CD4-positive, alpha-beta memory T cell (primary cell): ENCODE results near the gene SRPK2. TPM values are rescaled to one million over a fixed set of nuclear protein-coding genes. Genes with fewer than 3 reads are reported as not detected.
A peak's percentile ranks its signal among the peaks of the same experiment; 100 is the strongest.

ENCODE experiments used
- CTCF ChIA-PET: fragments of 350-600 bp; sonication (Branson Sonifier 250); formaldehyde crosslinking; loops from one replicate; lab custom pipeline; 2021; ENCODE audit warnings: inconsistent platforms; ENCODE audit not compliant: partially characterized antibody; lab: Charles Lee
- POLR2A ChIA-PET: fragments of 350-600 bp; sonication (Branson Sonifier 250); formaldehyde crosslinking; loops from one replicate; lab custom pipeline; 2021; ENCODE audit not compliant: partially characterized antibody; lab: Charles Lee
- DNase-seq, 5 donors: peaks; one replicate each; pipeline versions ENCODE4 v3.0.0 to v3.0.0-alpha.2; 2020 to 2022; ENCODE audit warnings: mixed read lengths in 1 of 5
- H3K27ac ChIP-seq: one replicate; pipeline ENCODE4 v1.7.0; 2013; ENCODE audit warnings: low read depth, low read length
- H3K27me3 ChIP-seq: 2 replicates; pipeline ENCODE4 v1.7.0; 2013; ENCODE audit warnings: mild to moderate bottlenecking, low read length, moderate library complexity; ENCODE audit not compliant: insufficient read depth
- H3K36me3 ChIP-seq: 2 replicates; pipeline ENCODE4 v1.7.0; 2013; ENCODE audit warnings: mild to moderate bottlenecking, low read length, moderate library complexity; ENCODE audit not compliant: insufficient read depth
- H3K4me1 ChIP-seq: 2 replicates; pipeline ENCODE4 v1.7.0; 2013; ENCODE audit warnings: mild to moderate bottlenecking, low read length, moderate library complexity; ENCODE audit not compliant: insufficient read depth
- H3K4me3 ChIP-seq, 2 donors: one replicate each; pipeline ENCODE4 v1.7.0; 2013; ENCODE audit warnings: low read length in 2 of 2, mild to moderate bottlenecking in 1 of 2
- H3K9me3 ChIP-seq, 2 donors: one replicate each; pipeline ENCODE4 v1.7.0; 2013; ENCODE audit warnings: low read length in 2 of 2, control low read depth in 1 of 2; ENCODE audit not compliant: control insufficient read depth in 1 of 2
- H3K27ac Mint-ChIP-seq, 7 donors: one replicate each; pipeline ENCODE4 v1.8.0; 2020 to 2021; ENCODE audit warnings: mixed read lengths in 7 of 7, mild to moderate bottlenecking in 6 of 7, inconsistent platforms in 3 of 7, moderate library complexity in 3 of 7
- H3K27me3 Mint-ChIP-seq, 2 donors: one replicate each; pipeline ENCODE4 v1.8.0; 2020 to 2021; ENCODE audit warnings: mixed read lengths in 2 of 2
- H3K36me3 Mint-ChIP-seq, 2 donors: one replicate each; pipeline ENCODE4 v1.8.0; 2020 to 2021; ENCODE audit warnings: mixed read lengths in 2 of 2, inconsistent platforms in 1 of 2, mild to moderate bottlenecking in 1 of 2
- H3K4me1 Mint-ChIP-seq, 4 donors: one replicate each; pipeline ENCODE4 v1.8.0; 2020 to 2021; ENCODE audit warnings: mixed read lengths in 4 of 4, mild to moderate bottlenecking in 1 of 4
- H3K4me3 Mint-ChIP-seq, 8 donors: one replicate each; pipeline ENCODE4 v1.8.0; 2020 to 2021; ENCODE audit warnings: mixed read lengths in 8 of 8, mild to moderate bottlenecking in 7 of 8, moderate library complexity in 6 of 8, inconsistent platforms in 3 of 8
- H3K9me3 Mint-ChIP-seq, 8 donors: one replicate each; pipeline ENCODE4 v1.8.0; 2020 to 2021; ENCODE audit warnings: mixed read lengths in 8 of 8, mild to moderate bottlenecking in 5 of 8, inconsistent platforms in 3 of 8, moderate library complexity in 1 of 8
- intact Hi-C: fragments of 100-400 bp; cut with micrococcal nuclease; formaldehyde crosslinking; loops from one replicate; pipeline ENCODE4 v1.15.1; 2023
- polyA plus RNA-seq, 2 donors: library from polyadenylated mRNA; unstranded; fragments of 300-500 nt; fragmentation: Illumina TruSeq; gene quantifications; one replicate each; pipeline ENCODE4 v1.2.3, GENCODE V29; 2021
- total RNA-seq, 2 experiments: library from RNA; stranded (reverse); gene quantifications; one replicate each; pipeline ENCODE4 v1.2.3, GENCODE V29; 2021

SRPK2 gene
- total and polyA plus RNA-seq, 4 experiments from 2014 or later, result 36.0 to 55.2 (median 51.7) TPM

DNA sequence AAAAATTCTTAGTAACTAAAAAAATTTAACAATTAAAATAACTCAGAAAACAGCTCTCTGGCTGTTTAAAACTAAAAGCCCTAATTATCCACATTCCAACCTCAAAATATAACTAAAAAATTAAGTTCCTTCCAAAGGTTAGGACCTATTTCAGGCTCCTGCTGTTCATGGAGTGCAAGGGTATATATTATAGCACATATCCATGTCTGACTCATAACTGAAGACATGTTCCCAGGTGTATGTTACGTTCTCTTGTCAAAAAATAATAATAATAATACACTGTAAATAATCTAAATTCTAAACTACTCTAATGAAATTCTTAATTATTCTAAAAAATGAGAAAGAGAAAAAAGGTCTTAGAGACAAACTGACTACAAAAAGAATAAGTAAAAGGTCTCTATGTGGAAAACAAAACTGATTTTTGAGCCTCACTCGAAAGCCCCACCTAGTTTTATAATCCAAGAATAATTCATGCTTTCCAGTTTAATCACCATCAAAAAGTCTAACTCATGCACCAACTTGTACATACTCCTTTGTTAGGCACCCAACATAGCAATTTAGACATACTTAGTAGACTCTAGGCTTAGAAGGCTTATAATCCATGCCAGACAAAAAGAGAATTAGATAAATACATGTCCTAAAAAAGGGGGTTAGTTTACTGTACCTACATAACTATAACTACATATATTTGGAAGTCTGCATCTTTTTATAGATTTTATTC is 203.3 kb downstream of the SRPK2 start:
- H3K36me3 ChIP-seq, result no peaks in the 10 kb centered on the region
- H3K27ac ChIP-seq, result no peak overlapping the region
- Mint-ChIP-seq H3K4me3 (no peak overlapping the region), H3K9me3 (peaks cover 0 to 4% (median 0%) of the 10 kb centered on the region in 8 donors), H3K27me3 (no peaks in the 10 kb centered on the region), H3K27ac (no peak overlapping the region), H3K36me3 (peaks cover 7 to 22% of the 10 kb centered on the region in 2 donors), H3K4me1 (peaks cover 19 to 37% (median 27%) of the 10 kb centered on the region in 4 donors)
- no peaks in the 10 kb centered on the region for H3K9me3 ChIP-seq
- POLR2A ChIA-PET, result no interaction called here
- H3K4me3 ChIP-seq, result no peak overlapping the region
- CTCF ChIA-PET, result no interaction called here
- no peaks in the 10 kb centered on the region for H3K4me1 ChIP-seq
- DNase-seq, result no peak
- intact Hi-C loops, result no loop called here
- no peaks in the 10 kb centered on the region for H3K27me3 ChIP-seq

DNA sequence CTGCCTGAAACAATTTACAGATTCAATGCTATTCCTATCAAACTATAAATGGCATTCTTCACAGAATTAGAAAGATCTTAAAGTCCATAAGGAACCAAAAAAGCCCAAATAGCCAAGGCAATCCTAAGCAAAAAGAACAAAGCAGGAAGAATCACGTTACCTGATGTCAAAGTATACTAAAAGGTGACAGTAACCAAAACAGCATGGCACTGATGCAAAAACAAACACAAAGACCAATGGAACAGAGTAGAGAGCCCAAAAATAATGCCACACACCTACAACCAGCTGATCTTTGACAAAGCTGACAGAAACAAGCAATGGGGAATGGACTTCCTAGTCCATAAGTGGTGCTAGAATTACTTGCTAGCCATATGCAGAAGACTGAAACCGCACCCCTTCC is 208.7 kb downstream of the SRPK2 start:
- H3K4me1 Mint-ChIP-seq, result peaks cover 8 to 27% (median 15%) of the 10 kb centered on the region in 4 donors
- CTCF ChIA-PET, result no interaction called here
- no peak overlapping the region for H3K27ac Mint-ChIP-seq
- peaks cover 5 to 15% of the 10 kb centered on the region in 2 donors for H3K36me3 Mint-ChIP-seq
- no peak overlapping the region for H3K27ac ChIP-seq
- peaks cover 0 to 6% (median 2%) of the 10 kb centered on the region in 8 donors for H3K9me3 Mint-ChIP-seq
- H3K4me3 ChIP-seq, result no peak overlapping the region
- no peaks in the 10 kb centered on the region for H3K9me3 ChIP-seq
- no peaks in the 10 kb centered on the region for H3K27me3 ChIP-seq
- no peak for DNase-seq
- H3K36me3 ChIP-seq, result no peaks in the 10 kb centered on the region
- no peak overlapping the region for H3K4me3 Mint-ChIP-seq
- no peaks in the 10 kb centered on the region for H3K27me3 Mint-ChIP-seq
- intact Hi-C loops, result no loop called here
- POLR2A ChIA-PET, result no interaction called here
- no peaks in the 10 kb centered on the region for H3K4me1 ChIP-seq

DNA sequence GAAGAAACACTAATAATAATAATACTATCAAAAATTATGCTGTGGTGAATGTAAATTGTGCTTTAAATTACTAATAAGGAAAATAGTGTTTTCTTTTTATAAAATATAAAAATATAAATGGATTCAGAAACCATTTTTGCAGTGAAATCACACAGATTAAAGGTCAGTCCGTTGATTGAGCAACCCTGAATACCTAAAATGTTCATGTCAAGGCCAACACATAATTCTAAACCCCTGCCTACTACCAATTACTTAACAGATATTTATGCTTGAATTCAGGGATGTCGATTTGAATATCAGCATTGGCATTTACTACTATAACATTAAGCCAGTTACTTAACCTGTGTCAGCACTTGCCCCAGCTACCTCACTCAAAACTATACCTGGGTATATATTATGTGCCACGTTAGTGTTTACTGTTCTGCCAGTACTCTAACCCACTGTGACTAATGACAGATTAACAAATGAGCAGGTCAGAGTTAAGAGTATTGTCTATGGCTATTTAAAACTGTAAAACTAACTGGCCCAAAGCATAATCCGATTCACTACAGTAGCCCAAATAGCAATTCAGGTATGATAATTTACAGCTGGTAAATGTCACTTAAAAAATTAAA is 209.7 kb downstream of the SRPK2 start:
- H3K4me1 Mint-ChIP-seq, result peaks cover 8 to 30% (median 20%) of the 10 kb centered on the region in 4 donors
- H3K9me3 Mint-ChIP-seq, result peaks cover 0 to 6% (median 2%) of the 10 kb centered on the region in 8 donors
- POLR2A ChIA-PET, result no interaction called here

DNA sequence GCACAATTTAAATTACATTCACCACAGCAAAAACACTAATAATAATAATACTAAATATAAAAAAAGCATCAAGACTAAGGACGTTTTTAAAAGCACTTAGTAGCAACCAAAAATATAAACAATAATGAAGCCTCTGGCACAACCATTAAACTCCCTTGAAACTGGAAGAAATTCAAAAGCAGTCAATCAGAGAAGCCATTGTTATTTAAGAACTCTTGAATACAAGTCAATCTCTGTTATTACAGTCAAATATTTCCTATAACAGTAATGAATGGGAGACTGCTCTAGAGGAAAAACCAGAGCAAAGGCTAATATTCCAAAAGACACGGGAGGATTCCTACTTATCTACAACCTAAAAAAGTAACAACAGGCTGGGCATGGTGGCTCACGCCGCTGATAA is 210.5 kb downstream of the SRPK2 start:
- no peaks in the 10 kb centered on the region for H3K27me3 ChIP-seq
- H3K4me1 ChIP-seq, result no peaks in the 10 kb centered on the region
- H3K9me3 ChIP-seq, result no peaks in the 10 kb centered on the region
- Mint-ChIP-seq H3K9me3 (peaks cover 0 to 6% (median 2%) of the 10 kb centered on the region in 8 donors), H3K4me3 (no peak overlapping the region), H3K27me3 (no peaks in the 10 kb centered on the region), H3K4me1 (peaks cover 11 to 33% (median 24%) of the 10 kb centered on the region in 4 donors), H3K27ac (no peak overlapping the region), H3K36me3 (peaks cover 5 to 15% of the 10 kb centered on the region in 2 donors)
- ChIA-PET POLR2A (no interaction called here), CTCF (no interaction called here)
- H3K4me3 ChIP-seq, result no peak overlapping the region
- no peak overlapping the region for H3K27ac ChIP-seq
- H3K36me3 ChIP-seq, result no peaks in the 10 kb centered on the region
- no peak for DNase-seq
- intact Hi-C loops, result no loop called here

More for the DNA sequence above, 209.7 kb downstream of the SRPK2 start:
- H3K4me3 Mint-ChIP-seq, result no peak overlapping the region
- peaks cover 5 to 15% of the 10 kb centered on the region in 2 donors for H3K36me3 Mint-ChIP-seq
- no peak for DNase-seq
- no peak overlapping the region for H3K27ac Mint-ChIP-seq
- Histone ChIP-seq H3K9me3 (no peaks in the 10 kb centered on the region), H3K4me1 (no peaks in the 10 kb centered on the region), H3K27ac (no peak overlapping the region), H3K27me3 (no peaks in the 10 kb centered on the region), H3K36me3 (no peaks in the 10 kb centered on the region), H3K4me3 (no peak overlapping the region)
- no peaks in the 10 kb centered on the region for H3K27me3 Mint-ChIP-seq
- intact Hi-C loops, result no loop called here
- CTCF ChIA-PET, result no interaction called here

DNA sequence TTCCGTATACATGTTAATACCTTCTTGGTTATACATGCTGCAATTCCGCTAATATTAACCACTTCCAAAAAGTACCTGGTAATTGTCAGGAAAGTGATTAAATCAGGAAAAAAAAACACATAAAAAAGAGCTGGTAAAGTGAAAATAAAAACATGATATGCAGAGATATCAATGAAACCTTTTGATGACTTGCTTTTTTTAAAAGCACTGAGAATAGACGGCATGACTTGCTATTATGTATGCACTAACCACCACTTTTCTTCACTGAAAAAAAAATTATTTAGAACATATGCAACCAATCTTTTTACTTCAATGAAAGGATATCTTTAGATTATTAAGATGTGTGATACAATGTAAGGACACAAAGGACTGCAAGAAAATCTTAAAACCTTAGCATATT is 211.7 kb downstream of the SRPK2 start:
- no peak for DNase-seq
- POLR2A ChIA-PET, result no interaction called here
- Mint-ChIP-seq H3K4me3 (no peak overlapping the region), H3K4me1 (peaks cover 11 to 33% (median 27%) of the 10 kb centered on the region in 4 donors), H3K36me3 (peaks cover 5 to 15% of the 10 kb centered on the region in 2 donors), H3K27ac (no peak overlapping the region), H3K9me3 (peaks cover 0 to 6% (median 2%) of the 10 kb centered on the region in 8 donors), H3K27me3 (no peaks in the 10 kb centered on the region)
- no peak overlapping the region for H3K4me3 ChIP-seq
- CTCF ChIA-PET, result no interaction called here
- no peaks in the 10 kb centered on the region for H3K4me1 ChIP-seq
- no peaks in the 10 kb centered on the region for H3K27me3 ChIP-seq
- intact Hi-C loops, result no loop called here
- H3K9me3 ChIP-seq, result no peaks in the 10 kb centered on the region
- H3K36me3 ChIP-seq, result no peaks in the 10 kb centered on the region
- no peak overlapping the region for H3K27ac ChIP-seq

DNA sequence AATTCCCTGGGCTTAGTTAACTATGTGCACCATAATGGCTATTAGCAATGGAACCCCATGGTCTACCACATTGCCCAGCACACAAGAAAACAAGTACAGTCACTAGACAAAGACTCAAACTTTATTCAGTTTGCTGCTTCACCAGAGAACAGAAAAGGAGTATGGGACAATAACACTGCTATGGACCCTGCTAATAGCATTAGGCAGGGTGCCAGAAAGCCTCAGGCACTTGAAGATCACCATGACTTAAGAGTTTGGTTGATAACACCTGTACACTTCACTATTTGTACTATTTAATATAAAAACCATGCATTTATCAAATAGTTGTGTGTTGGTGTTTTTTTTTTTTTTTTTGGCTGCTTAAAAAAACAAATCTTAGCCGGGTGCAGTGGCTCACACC is 215.1 kb downstream of the SRPK2 start:
- intact Hi-C loops, result no loop called here
- no peaks in the 10 kb centered on the region for H3K36me3 ChIP-seq
- CTCF ChIA-PET, result no interaction called here
- no peak overlapping the region for H3K4me3 ChIP-seq
- Mint-ChIP-seq H3K36me3 (peaks cover 7% of the 10 kb centered on the region in 2 donors), H3K4me3 (no peak overlapping the region), H3K4me1 (peaks cover 10 to 32% (median 18%) of the 10 kb centered on the region in 4 donors), H3K9me3 (no peaks in the 10 kb centered on the region), H3K27me3 (no peaks in the 10 kb centered on the region), H3K27ac (peak overlapping the region in 1 of 7 donors; percentile 43)
- H3K27me3 ChIP-seq, result no peaks in the 10 kb centered on the region
- no peak overlapping the region for H3K27ac ChIP-seq
- H3K9me3 ChIP-seq, result no peaks in the 10 kb centered on the region
- no peak for DNase-seq
- H3K4me1 ChIP-seq, result no peaks in the 10 kb centered on the region
- POLR2A ChIA-PET, result no interaction called here

DNA sequence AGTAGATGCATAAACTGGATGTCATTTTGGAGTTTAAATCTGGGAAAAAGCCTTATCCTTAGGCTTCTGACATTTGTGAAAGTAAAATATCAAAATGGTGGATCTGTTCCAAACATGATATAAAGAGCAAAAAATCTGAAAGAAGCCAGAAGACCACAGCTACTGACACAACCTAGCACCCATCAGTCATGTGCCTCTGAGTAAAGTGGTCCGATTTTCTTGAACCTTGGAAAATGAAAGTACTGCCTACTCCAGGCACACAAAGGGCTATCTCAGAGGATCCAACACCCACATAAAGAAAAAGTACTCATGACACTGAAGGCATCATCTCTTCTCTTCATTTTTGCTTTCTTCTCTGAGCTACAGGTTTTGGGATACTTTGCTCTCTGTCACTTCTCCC is 224.0 kb downstream of the SRPK2 start:
- H3K27me3 ChIP-seq, result no peaks in the 10 kb centered on the region
- H3K4me1 Mint-ChIP-seq, result peaks cover 0 to 5% (median 3%) of the 10 kb centered on the region in 4 donors
- H3K27ac Mint-ChIP-seq, result peak overlapping the region in 1 of 7 donors; percentile 80
- H3K4me1 ChIP-seq, result no peaks in the 10 kb centered on the region
- intact Hi-C loops, result no loop called here
- H3K9me3 ChIP-seq, result no peaks in the 10 kb centered on the region
- CTCF ChIA-PET, result interaction anchor here (1.6 kb wide), 1 partner anchor 11 kb away, joined by 3 read pairs; no protein-coding TSS in a partner anchor
- DNase-seq, result no peak
- no peaks in the 10 kb centered on the region for H3K9me3 Mint-ChIP-seq
- no peak overlapping the region for H3K27ac ChIP-seq
- H3K36me3 Mint-ChIP-seq, result peaks cover 48 to 67% of the 10 kb centered on the region in 2 donors
- H3K4me3 Mint-ChIP-seq, result no peak overlapping the region
- POLR2A ChIA-PET, result no interaction called here
- peaks cover 14% of the 10 kb centered on the region for H3K36me3 ChIP-seq
- H3K27me3 Mint-ChIP-seq, result no peaks in the 10 kb centered on the region
- H3K4me3 ChIP-seq, result no peak overlapping the region
